Activated naive CD4-positive, alpha-beta T cell treated with anti-CD3 and anti-CD28 coated beads, Interleukin-2, amount 50 U/mL, for 16 hours (primary cell): ENCODE results near the gene E2F6.

Experiments used
- DNase-seq: peaks from one replicate; pipeline ENCODE4 v3.0.0-alpha.2; 2020

E2F6 gene

GRCh38 chr2:11456251-11456650 lies 9.7 kb downstream of the E2F6 start:
- DNase-seq: no peak

GRCh38 chr2:11454824-11455223 lies 11.1 kb downstream of the E2F6 start:
- no peak for DNase-seq

- DNase-seq: no peak
Observed at GRCh38 chr2:11450791-11451190, 15.2 kb downstream of the E2F6 start.

GRCh38 chr2:11446733-11447248 lies 19.2 kb downstream of the E2F6 start:
- DNase-seq: peak; percentile 37

- no peak for DNase-seq
Observed at GRCh38 chr2:11444737-11445136, 21.2 kb downstream of the E2F6 start.

GRCh38 chr2:11438555-11439080 lies 27.3 kb downstream of the E2F6 start:
- DNase-seq: no peak

- no peak for DNase-seq
Observed at GRCh38 chr2:11437602-11438001, 28.4 kb downstream of the E2F6 start.

- no peak for DNase-seq
Observed at GRCh38 chr2:11435036-11435435, 30.9 kb downstream of the E2F6 start.

- DNase-seq: no peak
Observed at GRCh38 chr2:11434443-11434842, 31.5 kb downstream of the E2F6 start.

- DNase-seq: no peak
Observed at GRCh38 chr2:11433822-11434221, 32.1 kb downstream of the E2F6 start.

GRCh38 chr2:11430729-11431128 lies 35.2 kb downstream of the E2F6 start:
- DNase-seq: no peak

- DNase-seq: no peak
Observed at GRCh38 chr2:11427224-11427623, 38.7 kb downstream of the E2F6 start.

GRCh38 chr2:11422901-11423435 lies 43.0 kb downstream of the E2F6 start:
- DNase-seq: no peak

- DNase-seq: no peak
Observed at GRCh38 chr2:11422491-11422865, 43.5 kb downstream of the E2F6 start.

GRCh38 chr2:11421863-11422490 lies 44.0 kb downstream of the E2F6 start:
- no peak for DNase-seq

- DNase-seq: no peak
Observed at GRCh38 chr2:11420671-11421070, 45.3 kb downstream of the E2F6 start.

GRCh38 chr2:11420190-11420589 lies 45.8 kb downstream of the E2F6 start:
- no peak for DNase-seq

GRCh38 chr2:11419781-11420180 lies 46.2 kb downstream of the E2F6 start:
- DNase-seq: no peak

GRCh38 chr2:11417946-11418585 lies 47.9 kb downstream of the E2F6 start:
- DNase-seq: no peak

- no peak for DNase-seq
Observed at GRCh38 chr2:11416931-11417330, 49.0 kb downstream of the E2F6 start.

- DNase-seq: no peak
Observed at GRCh38 chr2:11416186-11416585, 49.8 kb downstream of the E2F6 start.

- no peak for DNase-seq
Observed at GRCh38 chr2:11414372-11415124, 51.4 kb downstream of the E2F6 start.

GRCh38 chr2:11412449-11412810 lies 53.5 kb downstream of the E2F6 start:
- DNase-seq: no peak
